Measurements from ENCODE around the gene SNED1.
"Not testable (repeated sequence)": the region's sequence is repeated elsewhere in the genome, so short reads cannot be mapped to it uniquely, and the experiment has no call there.

The SNED1 gene

GRCh38 chr2:241088376-241088775 is 90.0 kb downstream of the SNED1 start:
- no peak overlapping the region for H3K4me3 ChIP-seq (ENCODE audit: extremely low read depth, insufficient read depth, low read length, poor library complexity, severe bottlenecking)
- no peaks in the 10 kb centered on the region for H3K4me1 ChIP-seq (ENCODE audit: control insufficient read depth, insufficient read depth, low read length, poor library complexity, severe bottlenecking)
- 96 to 97% methylated on average over 8 of the region's 8 CpGs for WGBS, 2 experiments (ENCODE audit: insufficient coverage in 2 of 2)
- H3K9me3 ChIP-seq (ENCODE audit: control insufficient read depth, low read length), result no peaks in the 10 kb centered on the region
- H3K27ac ChIP-seq (ENCODE audit: low read depth, low read length, severe bottlenecking), result no peak overlapping the region
- H3K36me3 ChIP-seq (ENCODE audit: control insufficient read depth, insufficient read depth, low read length), result peaks cover 67% of the 10 kb centered on the region

DNA sequence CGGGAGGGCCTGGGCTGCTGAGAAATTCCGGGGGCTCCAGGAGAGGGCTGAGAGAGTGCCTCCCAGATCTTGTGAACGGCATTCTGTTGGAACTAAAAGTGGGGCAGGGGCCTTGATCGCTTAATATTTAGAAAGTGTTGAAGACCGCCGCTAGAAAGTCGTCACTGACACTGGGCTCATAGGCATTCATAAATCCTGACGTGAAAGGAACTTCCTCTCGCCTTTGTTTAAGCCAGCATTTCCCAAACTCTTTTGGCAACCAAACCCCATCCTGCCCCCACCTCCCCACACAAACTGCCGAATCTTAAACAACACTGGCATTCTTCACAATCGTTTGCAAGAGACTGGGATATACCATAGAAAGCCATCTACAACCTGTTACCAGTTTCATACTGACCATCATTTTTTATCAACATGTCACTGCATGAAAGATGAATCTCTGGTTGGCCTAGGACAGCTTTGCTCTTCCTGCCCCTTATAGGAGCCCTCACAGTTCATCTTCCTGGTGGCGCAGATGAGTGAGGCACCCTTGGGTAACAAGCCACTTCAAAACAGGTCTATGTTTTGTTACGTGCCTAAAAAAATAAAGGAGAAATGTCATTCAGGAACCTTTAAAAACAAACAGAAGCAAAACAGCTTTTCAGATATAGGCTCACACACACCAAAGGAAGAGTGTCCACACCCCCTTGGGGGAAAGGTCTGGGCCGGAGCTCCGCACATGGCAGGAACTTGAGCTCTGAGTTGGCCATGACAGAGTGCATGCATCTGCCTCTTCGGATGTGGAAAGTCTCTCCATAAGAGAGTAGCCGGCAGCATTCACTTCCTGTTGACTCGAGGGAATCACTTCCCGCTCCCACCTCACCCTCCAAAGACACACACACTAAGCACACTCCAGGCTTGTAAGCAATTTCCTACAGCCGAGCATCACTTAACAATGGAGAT is 90.6 kb downstream of the SNED1 start:
- WGBS, 2 experiments (ENCODE audit: insufficient coverage in 2 of 2), result 91 to 93% methylated on average over 18 of the region's 20 CpGs
- H3K4me1 ChIP-seq (ENCODE audit: control insufficient read depth, insufficient read depth, low read length, poor library complexity, severe bottlenecking), result no peaks in the 10 kb centered on the region
- H3K36me3 ChIP-seq (ENCODE audit: control insufficient read depth, insufficient read depth, low read length), result peaks cover 72% of the 10 kb centered on the region
- H3K9me3 ChIP-seq (ENCODE audit: control insufficient read depth, low read length), result no peaks in the 10 kb centered on the region
- H3K4me3 ChIP-seq (ENCODE audit: extremely low read depth, insufficient read depth, low read length, poor library complexity, severe bottlenecking), result no peak overlapping the region
- H3K27ac ChIP-seq (ENCODE audit: low read depth, low read length, severe bottlenecking), result no peak overlapping the region

DNA sequence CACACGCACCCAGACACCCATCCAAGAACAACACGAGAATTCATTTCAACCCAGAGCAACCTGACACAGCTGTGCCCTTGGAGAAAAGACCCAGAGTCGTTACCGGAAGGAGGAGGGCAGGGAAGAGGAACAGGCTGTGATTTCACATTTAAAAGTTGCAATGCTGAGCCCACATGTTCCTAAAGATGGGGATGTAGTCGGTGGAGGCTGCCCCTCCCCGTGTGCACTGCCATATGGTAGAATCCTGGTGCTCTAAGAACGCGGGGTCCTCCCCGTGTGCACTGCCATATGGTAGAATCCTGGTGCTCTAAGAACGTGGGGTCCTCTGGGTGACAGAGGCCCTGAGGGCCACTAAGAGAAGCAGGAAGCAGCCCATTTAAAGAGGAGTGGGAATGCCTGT is 92.8 kb downstream of the SNED1 start:
- H3K36me3 ChIP-seq (ENCODE audit: control insufficient read depth, insufficient read depth, low read length), result peaks cover 90% of the 10 kb centered on the region
- no peak overlapping the region for H3K27ac ChIP-seq (ENCODE audit: low read depth, low read length, severe bottlenecking)
- H3K4me1 ChIP-seq (ENCODE audit: control insufficient read depth, insufficient read depth, low read length, poor library complexity, severe bottlenecking), result no peaks in the 10 kb centered on the region
- WGBS, 2 experiments (ENCODE audit: insufficient coverage in 2 of 2), result 92 to 94% methylated on average over 8 of the region's 10 CpGs
- no peak overlapping the region for H3K4me3 ChIP-seq (ENCODE audit: extremely low read depth, insufficient read depth, low read length, poor library complexity, severe bottlenecking)
- H3K9me3 ChIP-seq (ENCODE audit: control insufficient read depth, low read length), result no peaks in the 10 kb centered on the region

- H3K27ac ChIP-seq (ENCODE audit: low read depth, low read length, severe bottlenecking), result no peak overlapping the region
- peaks cover 89% of the 10 kb centered on the region for H3K36me3 ChIP-seq (ENCODE audit: control insufficient read depth, insufficient read depth, low read length)
- WGBS, 2 experiments (ENCODE audit: insufficient coverage in 2 of 2), result 90 to 94% methylated on average over 20 to 22 of the region's 22 CpGs
- H3K4me1 ChIP-seq (ENCODE audit: control insufficient read depth, insufficient read depth, low read length, poor library complexity, severe bottlenecking), result no peaks in the 10 kb centered on the region
- no peaks in the 10 kb centered on the region for H3K9me3 ChIP-seq (ENCODE audit: control insufficient read depth, low read length)
- no peak overlapping the region for H3K4me3 ChIP-seq (ENCODE audit: extremely low read depth, insufficient read depth, low read length, poor library complexity, severe bottlenecking)
Measured at GRCh38 chr2:241091734-241092445, 93.5 kb downstream of the SNED1 start.

DNA sequence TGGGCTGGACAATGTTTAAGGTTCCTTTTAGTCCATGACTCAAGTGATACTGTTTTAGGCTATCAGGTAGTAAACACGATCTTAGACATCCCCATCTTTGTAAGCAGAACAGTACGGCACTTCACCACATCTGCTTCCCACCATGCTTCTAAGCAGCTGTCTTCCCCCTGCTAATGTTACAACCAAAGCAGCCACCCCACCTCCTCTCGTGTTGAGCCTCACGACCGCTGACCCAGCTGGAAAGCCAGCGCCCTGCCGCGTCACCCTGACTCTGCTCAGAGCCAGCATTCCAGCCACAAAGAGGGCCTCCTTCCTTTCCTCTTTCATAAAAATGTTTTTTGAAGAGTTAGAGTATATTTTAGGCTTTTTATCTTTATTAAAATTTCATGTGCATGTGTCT is 94.3 kb downstream of the SNED1 start:
- Histone ChIP-seq H3K36me3 (ENCODE audit: control insufficient read depth, insufficient read depth, low read length) (peaks cover 89% of the 10 kb centered on the region), H3K27ac (ENCODE audit: low read depth, low read length, severe bottlenecking) (no peak overlapping the region), H3K4me3 (ENCODE audit: extremely low read depth, insufficient read depth, low read length, poor library complexity, severe bottlenecking) (no peak overlapping the region), H3K9me3 (ENCODE audit: control insufficient read depth, low read length) (no peaks in the 10 kb centered on the region), H3K4me1 (ENCODE audit: control insufficient read depth, insufficient read depth, low read length, poor library complexity, severe bottlenecking) (no peaks in the 10 kb centered on the region)
- 96% methylated on average over 4 of the region's 8 CpGs; no CpG with 5 or more reads in 1 of the 2 experiments for WGBS, 2 experiments (ENCODE audit: insufficient coverage in 2 of 2)

DNA sequence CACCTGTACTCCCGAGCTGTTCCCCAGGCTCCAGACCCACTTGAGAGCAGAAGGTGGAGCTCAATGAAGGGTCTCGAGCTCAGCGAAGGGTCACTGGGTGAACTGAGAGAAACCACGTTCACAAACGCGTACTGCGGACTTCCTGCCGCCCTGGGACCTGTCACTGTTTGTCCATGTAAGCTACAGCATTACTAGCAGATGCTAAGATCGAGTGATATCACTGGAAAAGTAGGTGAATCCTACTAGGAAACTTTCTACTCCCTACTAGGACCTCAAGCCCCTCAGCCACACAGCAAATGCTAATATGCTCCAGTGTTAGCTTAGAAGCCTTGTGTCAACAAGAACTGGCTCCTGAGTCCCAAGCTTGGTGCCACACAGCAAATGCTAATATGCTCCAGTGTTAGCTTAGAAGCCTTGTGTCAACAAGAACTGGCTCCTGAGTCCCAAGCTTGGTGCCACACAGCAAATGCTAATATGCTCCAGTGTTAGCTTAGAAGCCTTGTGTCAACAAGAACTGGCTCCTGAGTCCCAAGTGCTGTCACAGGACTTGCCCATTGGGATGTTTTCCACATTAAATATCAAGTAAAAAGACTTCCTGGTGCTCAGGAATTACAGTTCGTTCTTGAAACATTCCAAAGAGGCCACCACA is 94.8 kb downstream of the SNED1 start:
- 93 to 97% methylated on average over 8 of the region's 10 CpGs for WGBS, 2 experiments (ENCODE audit: insufficient coverage in 2 of 2)
- H3K4me1 ChIP-seq (ENCODE audit: control insufficient read depth, insufficient read depth, low read length, poor library complexity, severe bottlenecking); H3K27ac ChIP-seq (ENCODE audit: low read depth, low read length, severe bottlenecking); H3K4me3 ChIP-seq (ENCODE audit: extremely low read depth, insufficient read depth, low read length, poor library complexity, severe bottlenecking); H3K9me3 ChIP-seq (ENCODE audit: control insufficient read depth, low read length): not testable (repeated sequence)
- peaks cover 86% of the 10 kb centered on the region for H3K36me3 ChIP-seq (ENCODE audit: control insufficient read depth, insufficient read depth, low read length)

DNA sequence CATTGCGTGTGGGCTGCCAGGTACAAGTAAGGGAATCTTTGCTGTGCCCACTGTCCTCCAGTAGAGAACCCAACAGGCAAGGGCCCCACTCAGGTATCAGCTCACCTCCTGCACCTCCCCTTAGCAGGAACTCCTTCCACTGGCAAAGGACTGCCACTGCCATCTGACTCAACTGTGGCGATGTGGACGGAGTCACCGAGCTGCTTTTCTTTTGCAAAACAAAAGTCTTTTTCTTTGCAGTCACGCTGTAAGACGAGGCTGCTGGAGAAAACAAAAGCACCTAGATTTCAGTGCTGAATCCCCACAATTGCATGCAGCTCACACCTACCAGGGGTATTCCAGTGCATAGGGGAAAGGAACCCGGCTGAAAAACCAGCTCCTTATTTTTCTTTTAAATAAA is 95.8 kb downstream of the SNED1 start:
- Histone ChIP-seq H3K27ac (ENCODE audit: low read depth, low read length, severe bottlenecking) (no peak overlapping the region), H3K36me3 (ENCODE audit: control insufficient read depth, insufficient read depth, low read length) (peaks cover 86% of the 10 kb centered on the region), H3K9me3 (ENCODE audit: control insufficient read depth, low read length) (no peaks in the 10 kb centered on the region), H3K4me3 (ENCODE audit: extremely low read depth, insufficient read depth, low read length, poor library complexity, severe bottlenecking) (no peak overlapping the region), H3K4me1 (ENCODE audit: control insufficient read depth, insufficient read depth, low read length, poor library complexity, severe bottlenecking) (no peaks in the 10 kb centered on the region)
- WGBS, 2 experiments (ENCODE audit: insufficient coverage in 2 of 2), result 76 to 79% methylated on average over 6 of the region's 7 CpGs

- Histone ChIP-seq H3K27ac (ENCODE audit: low read depth, low read length, severe bottlenecking) (no peak overlapping the region), H3K4me3 (ENCODE audit: extremely low read depth, insufficient read depth, low read length, poor library complexity, severe bottlenecking) (no peak overlapping the region), H3K4me1 (ENCODE audit: control insufficient read depth, insufficient read depth, low read length, poor library complexity, severe bottlenecking) (no peaks in the 10 kb centered on the region), H3K36me3 (ENCODE audit: control insufficient read depth, insufficient read depth, low read length) (peaks cover 86% of the 10 kb centered on the region), H3K9me3 (ENCODE audit: control insufficient read depth, low read length) (no peaks in the 10 kb centered on the region)
- WGBS, 2 experiments (ENCODE audit: insufficient coverage in 2 of 2), result 90 to 100% methylated on average over 4 of the region's 6 CpGs
Measured at GRCh38 chr2:241094924-241095420, 96.6 kb downstream of the SNED1 start.

DNA sequence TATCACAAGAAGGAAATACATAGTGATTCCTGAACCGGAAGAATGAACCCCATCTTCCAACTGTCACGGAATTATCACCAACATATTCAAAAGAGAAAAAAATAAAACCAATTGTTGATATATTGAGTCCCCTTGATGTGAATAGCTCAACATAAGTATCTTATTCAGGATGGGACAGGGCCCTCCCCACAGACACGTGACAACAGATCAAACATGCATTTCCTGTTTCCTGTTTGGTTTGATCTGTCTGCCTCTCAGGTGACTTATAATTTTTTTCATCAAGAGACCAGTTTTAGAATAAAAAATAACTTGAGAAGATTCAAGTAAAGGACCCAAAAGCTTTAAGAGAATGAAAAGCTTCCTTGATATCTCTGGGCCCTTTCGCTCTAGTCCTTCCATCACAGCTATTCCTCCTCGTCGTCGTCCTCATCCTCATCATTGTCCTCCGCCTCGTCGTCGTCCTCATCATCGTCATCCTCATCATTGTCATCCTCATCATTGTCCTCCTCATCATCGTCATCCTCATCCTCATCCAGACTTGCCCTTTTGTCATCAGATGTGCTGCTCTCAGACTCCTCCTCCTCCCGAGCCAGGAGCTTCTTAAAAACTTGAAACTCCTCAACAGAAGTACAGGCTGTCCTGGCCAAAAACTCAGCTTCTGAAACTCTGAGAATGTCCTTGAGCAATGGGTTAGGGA is 97.3 kb downstream of the SNED1 start:
- Histone ChIP-seq H3K9me3 (ENCODE audit: control insufficient read depth, low read length) (no peaks in the 10 kb centered on the region), H3K36me3 (ENCODE audit: control insufficient read depth, insufficient read depth, low read length) (peaks cover 89% of the 10 kb centered on the region), H3K4me1 (ENCODE audit: control insufficient read depth, insufficient read depth, low read length, poor library complexity, severe bottlenecking) (no peaks in the 10 kb centered on the region), H3K4me3 (ENCODE audit: extremely low read depth, insufficient read depth, low read length, poor library complexity, severe bottlenecking) (no peak overlapping the region), H3K27ac (ENCODE audit: low read depth, low read length, severe bottlenecking) (no peak overlapping the region)
- 94 to 95% methylated on average over 10 to 12 of the region's 14 CpGs for WGBS, 2 experiments (ENCODE audit: insufficient coverage in 2 of 2)

GRCh38 chr2:241096979-241097378 is 98.6 kb downstream of the SNED1 start:
- Histone ChIP-seq H3K27ac (ENCODE audit: low read depth, low read length, severe bottlenecking) (no peak overlapping the region), H3K4me3 (ENCODE audit: extremely low read depth, insufficient read depth, low read length, poor library complexity, severe bottlenecking) (no peak overlapping the region), H3K36me3 (ENCODE audit: control insufficient read depth, insufficient read depth, low read length) (peaks cover 80% of the 10 kb centered on the region), H3K4me1 (ENCODE audit: control insufficient read depth, insufficient read depth, low read length, poor library complexity, severe bottlenecking) (no peaks in the 10 kb centered on the region), H3K9me3 (ENCODE audit: control insufficient read depth, low read length) (no peaks in the 10 kb centered on the region)
- WGBS, 2 experiments (ENCODE audit: insufficient coverage in 2 of 2), result 94% methylated on average over 7 to 8 of the region's 8 CpGs
